Right lobe of liver (tissue), 6 donors: Measurements from ENCODE around the gene CNIH3. TPM values are rescaled to one million over a fixed set of nuclear protein-coding genes. Genes with fewer than 3 reads are reported as not detected.

Experiments used
- ATAC-seq, 4 donors: fragments of 200-7000 bp; cut with Tn5 transposase; one replicate each; pipeline ENCODE4 v1.9.1; 2020; ENCODE audit warnings: mild to moderate bottlenecking in 4 of 4, moderate library complexity in 4 of 4
- DNase-seq, 3 donors: peaks; one replicate each; pipeline ENCODE4 v3.0.0-alpha.2; 2020
- H3K27ac ChIP-seq, 3 donors: fragments of 200-600 bp; one replicate each; pipeline ENCODE4 v1.8.0; 2022
- H3K27me3 ChIP-seq, 2 donors: fragments of 200-600 bp; one replicate each; pipeline ENCODE4 v1.8.0; 2022
- H3K36me3 ChIP-seq, 4 donors: fragments of 200-600 bp; sonication (generic) in 1 of 4; one replicate each; pipeline versions ENCODE4 v1.5.1 to v1.8.0; 2017 to 2022; ENCODE audit warnings: control low read depth in 1 of 4
- H3K4me1 ChIP-seq, 4 donors: fragments of 200-600 bp; sonication (generic) in 1 of 4; one replicate each; pipeline versions ENCODE4 v1.5.1 to v1.8.0; 2017 to 2022; ENCODE audit warnings: control low read depth in 1 of 4
- H3K4me3 ChIP-seq, 3 donors: fragments of 200-600 bp; one replicate each; pipeline ENCODE4 v1.8.0; 2022
- H3K9me3 ChIP-seq, 4 donors: fragments of 200-600 bp; sonication (generic) in 1 of 4; one replicate each; pipeline versions ENCODE4 v1.5.1 to v1.8.0; 2017 to 2022; ENCODE audit warnings: control low read depth in 1 of 4
- POLR2A ChIP-seq: fragments of 450-650 bp; IDR thresholded peaks from one replicate; pipeline ENCODE4 v1.6.1; 2017; ENCODE audit warnings: antibody characterized with exemption, mild to moderate bottlenecking
- WGBS: methylation state at CpG from one replicate; pipeline ENCODE4 v1.1.6; 2018; ENCODE audit warnings: low coverage, low lambda C conversion rate; ENCODE audit not compliant: insufficient coverage; ENCODE audit errors: missing lambda C conversion rate; 5-methylcytosine and 5-hydroxymethylcytosine counted together
- intact Hi-C, 2 donors: fragments of 100-400 bp; cut with DNase I; formaldehyde crosslinking; loops; one replicate each; pipeline versions ENCODE4 v1.11.2 to v1.14.1; 2022
- total RNA-seq, 6 experiments: library from RNA; depleted of rRNA in 2 of 6; stranded (reverse); fragments of >200 nt in 2 of 6; fragmentation: NEBNext Ultra II Directional in 3 of 6; extraction: Animal tissue kit (Norgen Biotek cat#: 25700) in 3 of 6; gene quantifications; one replicate each; pipeline versions ENCODE4 v1.1.0 to v1.2.4, GENCODE V29; 2016 to 2023
- TF ChIP-seq, protein P1 (sequence below), 4 donors: fragments of 200-600 bp in 3 of 4; fragments of 450-650 bp in 1 of 4; IDR thresholded peaks; one replicate each; pipeline versions ENCODE4 v1.5.1 to v1.8.0; 2016 to 2022; ENCODE audit warnings: antibody characterized with exemption in 4 of 4, mild to moderate bottlenecking in 2 of 4
- donor health status: DM: no; HTN: yes; CAD: no.
- donor health status: DM: no; HTN: no; CAD: no.
- donor health status: DM: no; HTN: no; CAD: no.
- donor health status: DM: no; HTN: yes; CAD: no.
- donor health status: DM: no; HTN: yes; CAD: no.

The CNIH3 gene
- total RNA-seq, 6 experiments from 2014 or later = 0.12 to 1.6 (median 0.55) TPM

DNA sequence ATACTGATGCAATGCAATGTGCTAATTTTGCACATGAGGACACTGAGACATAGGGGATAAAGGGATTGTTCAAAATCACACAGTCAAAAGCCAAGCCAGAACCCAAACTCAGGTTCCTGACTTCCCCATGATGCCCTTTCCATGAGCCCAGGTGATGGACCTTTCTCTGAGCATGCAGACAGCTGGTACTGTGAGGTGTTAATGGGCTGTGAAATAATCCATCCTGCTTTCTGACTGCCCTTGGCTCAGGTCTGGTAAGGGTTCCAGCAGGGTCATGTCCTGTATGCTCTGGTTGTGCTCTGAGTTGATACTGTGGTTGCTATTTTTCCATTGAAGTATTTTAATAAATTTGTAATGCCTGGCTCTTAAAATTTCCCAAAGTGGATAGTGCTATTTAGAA, 50.0 kb downstream of the CNIH3 start:
- no peak for ATAC-seq
- no peak overlapping the region for H3K4me3 ChIP-seq
- H3K27ac ChIP-seq = no peak overlapping the region
- no peak for DNase-seq
- TF ChIP-seq, protein P1, sequence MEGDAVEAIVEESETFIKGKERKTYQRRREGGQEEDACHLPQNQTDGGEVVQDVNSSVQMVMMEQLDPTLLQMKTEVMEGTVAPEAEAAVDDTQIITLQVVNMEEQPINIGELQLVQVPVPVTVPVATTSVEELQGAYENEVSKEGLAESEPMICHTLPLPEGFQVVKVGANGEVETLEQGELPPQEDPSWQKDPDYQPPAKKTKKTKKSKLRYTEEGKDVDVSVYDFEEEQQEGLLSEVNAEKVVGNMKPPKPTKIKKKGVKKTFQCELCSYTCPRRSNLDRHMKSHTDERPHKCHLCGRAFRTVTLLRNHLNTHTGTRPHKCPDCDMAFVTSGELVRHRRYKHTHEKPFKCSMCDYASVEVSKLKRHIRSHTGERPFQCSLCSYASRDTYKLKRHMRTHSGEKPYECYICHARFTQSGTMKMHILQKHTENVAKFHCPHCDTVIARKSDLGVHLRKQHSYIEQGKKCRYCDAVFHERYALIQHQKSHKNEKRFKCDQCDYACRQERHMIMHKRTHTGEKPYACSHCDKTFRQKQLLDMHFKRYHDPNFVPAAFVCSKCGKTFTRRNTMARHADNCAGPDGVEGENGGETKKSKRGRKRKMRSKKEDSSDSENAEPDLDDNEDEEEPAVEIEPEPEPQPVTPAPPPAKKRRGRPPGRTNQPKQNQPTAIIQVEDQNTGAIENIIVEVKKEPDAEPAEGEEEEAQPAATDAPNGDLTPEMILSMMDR (IDR thresholded peaks at IDR 0.05) = no peak
- TF ChIP-seq POLR2A = no peak
- intact Hi-C loops = no loop called here
- H3K4me1 ChIP-seq = no peaks in the 10 kb centered on the region
- no peaks in the 10 kb centered on the region for H3K9me3 ChIP-seq
- no peaks in the 10 kb centered on the region for H3K36me3 ChIP-seq
- H3K27me3 ChIP-seq = no peaks in the 10 kb centered on the region

GRCh38 chr1:224666913-224667312, 50.8 kb downstream of the CNIH3 start:
- no peak overlapping the region for H3K27ac ChIP-seq
- TF ChIP-seq, protein P1 (IDR thresholded peaks at IDR 0.05) = no peak
- TF ChIP-seq POLR2A = no peak
- H3K36me3 ChIP-seq = no peaks in the 10 kb centered on the region
- no peak for DNase-seq
- intact Hi-C loops = no loop called here
- ATAC-seq = no peak
- H3K4me1 ChIP-seq = no peaks in the 10 kb centered on the region
- no peak overlapping the region for H3K4me3 ChIP-seq
- no peaks in the 10 kb centered on the region for H3K27me3 ChIP-seq
- no peaks in the 10 kb centered on the region for H3K9me3 ChIP-seq
- 41% methylated on average over 2 of the region's 2 CpGs for whole genome bisulfite sequencing

DNA sequence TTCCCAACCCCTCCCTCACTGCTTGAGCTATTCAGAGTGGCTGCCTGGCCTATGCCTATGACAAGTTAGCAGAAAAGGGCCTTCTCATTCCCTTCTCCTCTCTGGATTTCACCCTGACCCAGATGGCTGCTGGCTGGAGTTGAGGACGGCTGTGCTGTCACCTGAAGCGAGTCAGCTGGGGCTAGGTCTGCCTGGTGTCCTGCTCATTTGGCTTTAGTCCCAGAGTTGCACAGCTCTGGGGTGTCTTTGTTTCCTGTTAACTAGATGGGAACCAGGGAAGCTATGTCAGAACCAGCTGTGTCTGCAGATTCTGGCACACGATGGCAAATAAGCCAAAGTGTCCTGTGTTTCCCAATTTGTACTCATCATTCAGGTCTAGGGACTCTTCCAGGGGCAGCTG, 52.9 kb downstream of the CNIH3 start:
- Histone ChIP-seq H3K36me3 (no peaks in the 10 kb centered on the region), H3K4me3 (no peak overlapping the region), H3K4me1 (no peaks in the 10 kb centered on the region), H3K9me3 (no peaks in the 10 kb centered on the region), H3K27me3 (no peaks in the 10 kb centered on the region), H3K27ac (no peak overlapping the region)
- DNase-seq (no peak), ATAC-seq (peak in 2 of 4 donors; percentile 12 to 45)
- 50% methylated on average over 1 of the region's 3 CpGs for WGBS
- intact Hi-C loops = no loop called here
- TF ChIP-seq, protein P1 (IDR thresholded peaks at IDR 0.05) = no peak
- TF ChIP-seq POLR2A = no peak

GRCh38 chr1:224669403-224669802, 53.3 kb downstream of the CNIH3 start:
- Histone ChIP-seq H3K27ac (no peak overlapping the region), H3K9me3 (no peaks in the 10 kb centered on the region), H3K4me1 (no peaks in the 10 kb centered on the region), H3K27me3 (no peaks in the 10 kb centered on the region), H3K36me3 (no peaks in the 10 kb centered on the region), H3K4me3 (no peak overlapping the region)
- 79% methylated on average over 3 of the region's 3 CpGs for WGBS
- ATAC-seq = no peak
- TF ChIP-seq POLR2A = no peak
- TF ChIP-seq, protein P1 (IDR thresholded peaks at IDR 0.05) = no peak
- intact Hi-C loops = no loop called here
- no peak for DNase-seq

DNA sequence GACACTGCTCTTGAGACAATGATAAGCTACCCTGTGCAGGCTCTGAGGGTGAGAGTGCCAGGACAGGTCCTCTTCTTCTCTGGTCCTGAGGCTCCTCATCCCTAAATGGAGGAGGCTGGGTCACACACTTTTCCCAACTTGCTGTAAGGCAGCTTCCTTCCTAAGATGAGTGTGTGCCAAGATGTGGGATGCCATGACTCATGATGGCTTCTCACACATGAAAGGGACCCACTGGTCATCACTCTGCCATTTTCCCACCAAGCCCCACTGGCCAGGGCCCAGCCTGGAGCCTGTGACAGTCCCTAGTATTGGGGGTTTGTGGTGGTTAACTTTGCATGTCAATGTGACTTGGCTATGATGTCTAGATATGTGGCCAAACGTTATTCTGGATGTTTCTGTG, 54.4 kb downstream of the CNIH3 start:
- intact Hi-C loops = no loop called here
- H3K36me3 ChIP-seq = no peaks in the 10 kb centered on the region
- 57% methylated on average over 1 of the region's 1 CpG for WGBS
- TF ChIP-seq, protein P1 (IDR thresholded peaks at IDR 0.05) = no peak
- no peak for TF ChIP-seq POLR2A
- no peaks in the 10 kb centered on the region for H3K27me3 ChIP-seq
- no peak overlapping the region for H3K4me3 ChIP-seq
- DNase-seq = no peak
- no peaks in the 10 kb centered on the region for H3K9me3 ChIP-seq
- no peak overlapping the region for H3K27ac ChIP-seq
- ATAC-seq = no peak
- no peaks in the 10 kb centered on the region for H3K4me1 ChIP-seq
